Peyer's patch (tissue), 4 donors: ENCODE data around the gene RPP14. TPM values are rescaled to one million over a fixed set of nuclear protein-coding genes. Genes with fewer than 3 reads are reported as not detected.

ENCODE experiments used
- DNase-seq, 3 donors: peaks; one replicate each; pipeline ENCODE4 v3.0.0-alpha.2; 2017 to 2019
- H3K27ac ChIP-seq, 4 donors: fragments of 200-600 bp; sonication (generic); one replicate each; pipeline ENCODE4 v1.5.1; 2016 to 2019
- H3K27me3 ChIP-seq, 2 donors: fragments of 200-600 bp; sonication (generic); one replicate each; pipeline ENCODE4 v1.5.1; 2019
- H3K36me3 ChIP-seq, 3 donors: fragments of 200-600 bp; sonication (generic); one replicate each; pipeline ENCODE4 v1.5.1; 2016 to 2019
- H3K4me1 ChIP-seq, 4 donors: fragments of 200-600 bp; sonication (generic); one replicate each; pipeline ENCODE4 v1.5.1; 2016 to 2019
- H3K4me3 ChIP-seq, 4 donors: fragments of 200-600 bp; sonication (generic); 1 replicate in 3 of 4; 2 replicates in 1 of 4; pipeline ENCODE4 v1.5.1; 2016 to 2019; ENCODE audit warnings: mild to moderate bottlenecking in 1 of 4
- H3K9me3 ChIP-seq, 4 donors: fragments of 200-600 bp; sonication (generic); one replicate each; pipeline ENCODE4 v1.5.1; 2016 to 2019; ENCODE audit warnings: mild to moderate bottlenecking in 1 of 4
- CTCF ChIP-seq, 6 experiments: fragments of 450-650 bp in 4 of 6; fragments of 200-600 bp in 2 of 6; sonication (generic) in 1 of 6; IDR thresholded peaks; one replicate each; pipeline ENCODE4 v1.5.1; 2017 to 2019; ENCODE audit warnings: antibody characterized with exemption in 6 of 6, mild to moderate bottlenecking in 3 of 6, moderate library complexity in 1 of 6
- POLR2A ChIP-seq, 2 donors: fragments of 450-650 bp; IDR thresholded peaks; one replicate each; pipeline ENCODE4 v1.5.1; 2017; ENCODE audit warnings: antibody characterized with exemption in 2 of 2, mild to moderate bottlenecking in 2 of 2, moderate library complexity in 2 of 2
- total RNA-seq, 4 donors: library from RNA; depleted of rRNA; stranded (reverse); fragments of >200 nt; gene quantifications; one replicate each; pipeline ENCODE4 v1.1.0, GENCODE V29; 2016

Gene RPP14
- total RNA-seq, 4 donors from 2014 or later, result 9.9 to 23.1 (median 13.4) TPM

- Histone ChIP-seq H3K27ac (peak overlapping the region in 2 of 4 donors; percentile 62 to 77), H3K4me1 (peaks cover 0 to 18% (median 7%) of the 10 kb centered on the region in 4 donors)
- TF ChIP-seq CTCF (IDR thresholded peaks at IDR 0.05) (no peak), POLR2A (IDR thresholded peaks at IDR 0.05) (no peak)
These were observed 44.6 kb downstream of the RPP14 start for GRCh38 chr3:58350627-58351013.

DNA sequence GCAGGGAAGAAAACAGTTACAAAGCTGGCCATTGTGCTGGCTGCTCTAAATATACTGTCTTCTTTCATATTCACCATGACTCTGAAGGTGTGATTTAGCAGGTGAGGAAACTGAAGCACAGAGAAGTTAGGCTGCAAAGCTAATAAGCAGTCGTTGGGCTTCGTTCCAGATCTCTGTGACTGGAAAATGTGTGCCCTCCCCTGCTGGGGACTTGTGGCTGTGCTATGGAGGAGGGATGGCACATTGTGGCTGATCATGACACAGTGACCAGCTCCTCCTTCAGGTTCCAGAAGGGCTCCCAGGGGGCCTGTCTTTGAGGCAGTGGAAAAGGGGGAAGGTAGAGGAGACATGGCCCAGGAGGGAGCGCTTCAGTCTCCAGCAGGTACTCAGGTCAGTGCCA is 45.9 kb downstream of the RPP14 start:
- Histone ChIP-seq H3K9me3 (no peaks in the 10 kb centered on the region), H3K4me1 (peaks cover 0 to 18% (median 15%) of the 10 kb centered on the region in 4 donors), H3K4me3 (no peak overlapping the region), H3K27me3 (no peaks in the 10 kb centered on the region), H3K36me3 (no peaks in the 10 kb centered on the region), H3K27ac (peak overlapping the region in 1 of 4 donors; percentile 77)
- peak in 2 of 3 donors; percentile 43 to 45 for DNase-seq
- TF ChIP-seq POLR2A (IDR thresholded peaks at IDR 0.05) (no peak), CTCF (IDR thresholded peaks at IDR 0.05) (no peak)

More at GRCh38 chr3:58350627-58351013, 44.6 kb downstream of the RPP14 start:
- Histone ChIP-seq H3K27me3 (no peaks in the 10 kb centered on the region), H3K9me3 (no peaks in the 10 kb centered on the region), H3K36me3 (no peaks in the 10 kb centered on the region), H3K4me3 (no peak overlapping the region)
- DNase-seq, result no peak

DNA sequence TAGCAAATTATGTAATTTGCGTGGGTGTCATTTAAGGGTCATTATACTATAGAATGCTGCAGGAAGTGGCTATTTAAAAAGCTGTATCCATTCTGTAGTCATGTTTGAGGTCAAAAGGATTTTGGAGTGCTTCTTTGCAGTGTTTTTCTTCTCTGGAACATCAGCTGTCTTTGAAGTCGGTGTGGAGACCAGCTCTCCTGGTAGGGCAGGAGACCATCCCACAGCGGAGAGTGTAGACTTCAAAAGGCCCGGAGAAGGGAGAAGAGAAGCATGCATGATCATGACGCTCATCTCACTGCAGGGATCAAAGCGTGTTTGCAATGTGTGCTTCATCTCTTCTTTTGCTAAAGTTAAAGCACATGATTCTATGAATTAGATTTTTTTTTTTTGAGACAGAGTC is 46.6 kb downstream of the RPP14 start:
- Histone ChIP-seq H3K36me3 (no peaks in the 10 kb centered on the region), H3K27ac (peak overlapping the region in 1 of 4 donors; percentile 77), H3K9me3 (no peaks in the 10 kb centered on the region), H3K4me3 (no peak overlapping the region), H3K27me3 (no peaks in the 10 kb centered on the region), H3K4me1 (peaks cover 0 to 17% (median 15%) of the 10 kb centered on the region in 4 donors)
- TF ChIP-seq CTCF (IDR thresholded peaks at IDR 0.05) (no peak), POLR2A (IDR thresholded peaks at IDR 0.05) (no peak)
- peak in 1 of 3 donors; percentile 27 for DNase-seq

DNA sequence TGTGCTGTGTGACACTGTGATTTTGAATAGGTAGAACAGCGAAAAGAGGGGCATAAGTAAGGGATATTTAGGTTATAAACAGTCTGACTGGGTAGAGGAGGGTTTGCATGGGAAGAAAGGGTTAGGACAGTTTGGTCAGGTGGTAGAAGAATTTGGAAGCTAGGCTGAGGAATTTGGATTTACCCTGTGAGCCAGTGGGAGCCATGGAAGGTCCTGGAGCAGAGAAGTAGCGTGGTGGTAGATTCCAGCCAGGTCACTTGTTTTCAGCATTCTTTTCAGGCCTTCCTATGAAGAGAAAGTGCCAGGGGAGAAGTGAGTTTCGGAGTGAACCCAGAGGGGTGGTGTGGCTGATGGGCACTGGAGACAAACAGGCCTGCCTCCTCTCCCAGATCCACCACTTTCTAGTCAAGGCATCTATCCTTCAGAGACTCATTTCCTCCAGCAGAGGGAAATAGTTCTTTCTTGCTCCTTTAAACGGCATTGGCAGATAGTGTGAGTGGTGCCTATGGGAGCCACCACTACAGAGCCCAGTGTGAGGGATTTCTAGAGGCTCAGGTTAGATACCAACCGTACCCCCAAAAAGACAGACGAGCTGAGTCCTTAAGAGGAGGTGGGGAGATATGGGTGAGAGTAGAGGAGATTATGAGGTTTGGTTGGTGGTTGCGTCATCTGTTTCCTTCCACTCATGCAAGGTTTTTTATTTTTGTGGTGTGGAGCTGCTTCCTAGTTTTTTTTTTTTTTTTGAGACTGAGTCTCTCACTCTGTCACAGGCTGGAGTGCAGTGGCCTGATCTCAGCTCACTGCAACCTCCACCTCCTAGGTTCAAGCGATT is 47.9 kb downstream of the RPP14 start:
- no peaks in the 10 kb centered on the region for H3K9me3 ChIP-seq
- peak in 2 of 3 donors; percentile 52 to 53 for DNase-seq
- H3K27ac ChIP-seq, result peak overlapping the region in 3 of 4 donors; percentile 19 to 77 (median 68)
- peak overlapping the region in 1 of 4 donors; percentile 7 for H3K4me3 ChIP-seq
- H3K4me1 ChIP-seq, result peaks cover 0 to 16% (median 10%) of the 10 kb centered on the region in 4 donors
- H3K27me3 ChIP-seq, result no peaks in the 10 kb centered on the region
- TF ChIP-seq POLR2A (IDR thresholded peaks at IDR 0.05), result no peak
- peak in 1 of 6 experiments; percentile 10 for TF ChIP-seq CTCF (IDR thresholded peaks at IDR 0.05)
- H3K36me3 ChIP-seq, result no peaks in the 10 kb centered on the region

GRCh38 chr3:58355179-58355578 is 49.1 kb downstream of the RPP14 start:
- peak in 2 of 3 donors; percentile 49 to 55 for DNase-seq
- H3K9me3 ChIP-seq, result no peaks in the 10 kb centered on the region
- H3K27ac ChIP-seq, result peak overlapping the region in 2 of 4 donors; percentile 68 to 77
- no peak overlapping the region for H3K4me3 ChIP-seq
- no peak for TF ChIP-seq CTCF (IDR thresholded peaks at IDR 0.05)
- TF ChIP-seq POLR2A (IDR thresholded peaks at IDR 0.05), result no peak
- no peaks in the 10 kb centered on the region for H3K36me3 ChIP-seq
- H3K27me3 ChIP-seq, result no peaks in the 10 kb centered on the region
- peaks cover 0 to 16% (median 6%) of the 10 kb centered on the region in 4 donors for H3K4me1 ChIP-seq
